GM11168 (cell line): ENCODE measurements around the gene AGAP6.
"Not testable (repeated sequence)": the region's sequence is repeated elsewhere in the genome, so short reads cannot be mapped to it uniquely, and the experiment has no call there.

ENCODE experiments used
- in situ Hi-C: fragments of 300-500 bp; cut with MboI; formaldehyde crosslinking; loops from one replicate; pipeline ENCODE4 v1.12.0; 2022; ENCODE audit warnings: low sequenced_read_pairs; ENCODE audit not compliant: unreplicated experiment

Gene AGAP6

GRCh38 chr10:50021646-50022045 is 33.4 kb downstream of the AGAP6 start:
- in situ Hi-C loops, result loop anchor here (5.0 kb wide), 1 partner anchor 131 kb away; no protein-coding TSS in a partner anchor

GRCh38 chr10:50024716-50025383 is 36.6 kb downstream of the AGAP6 start:
- in situ Hi-C loops, result loop anchor here (5.0 kb wide), 1 partner anchor 127 kb away; no protein-coding TSS in a partner anchor

DNA sequence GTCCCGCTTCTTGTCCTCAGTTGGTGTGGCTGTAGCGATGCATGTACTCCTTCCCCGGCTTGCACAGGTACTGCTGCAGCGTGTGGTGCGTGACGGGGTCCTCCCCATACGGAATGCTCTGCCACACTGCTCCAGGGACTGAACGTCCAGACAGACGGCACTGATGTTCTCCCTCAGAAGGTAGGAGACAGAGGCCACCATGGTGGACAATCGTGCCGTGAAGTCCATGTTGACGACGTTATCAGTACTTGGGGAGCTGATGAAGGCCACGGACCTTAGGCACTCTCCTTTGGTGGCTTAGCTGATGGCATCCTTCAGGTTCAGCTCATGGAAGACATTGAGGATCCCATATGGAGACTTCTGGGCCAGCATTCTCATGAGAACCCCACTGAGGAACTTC is 37.4 kb downstream of the AGAP6 start:
- in situ Hi-C loops, result no loop called here

DNA sequence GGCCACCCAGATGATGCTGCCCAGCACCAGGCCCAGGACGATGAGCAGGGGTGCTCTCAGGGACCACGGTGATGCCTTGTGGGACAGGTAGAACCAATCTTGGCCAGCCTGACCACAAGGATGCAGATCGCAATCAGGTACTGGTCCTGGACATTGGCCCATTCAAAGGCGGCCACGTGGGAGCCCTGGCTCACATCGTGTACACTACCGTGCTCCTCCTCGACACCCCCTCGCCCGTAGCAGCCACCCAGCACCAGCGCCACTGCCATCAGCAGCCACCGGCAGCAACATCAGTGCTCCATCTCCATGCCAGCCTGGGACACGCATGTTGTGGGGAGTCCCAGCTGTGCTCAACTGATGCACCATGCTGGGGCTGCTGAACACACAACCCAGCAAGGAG is 39.0 kb downstream of the AGAP6 start:
- in situ Hi-C loops, result no loop called here

GRCh38 chr10:50033481-50033880 is 45.3 kb downstream of the AGAP6 start:
- in situ Hi-C loops, result no loop called here

- in situ Hi-C loops, result not testable (repeated sequence)
Observed at GRCh38 chr10:50035337-50035736, 47.1 kb downstream of the AGAP6 start.

DNA sequence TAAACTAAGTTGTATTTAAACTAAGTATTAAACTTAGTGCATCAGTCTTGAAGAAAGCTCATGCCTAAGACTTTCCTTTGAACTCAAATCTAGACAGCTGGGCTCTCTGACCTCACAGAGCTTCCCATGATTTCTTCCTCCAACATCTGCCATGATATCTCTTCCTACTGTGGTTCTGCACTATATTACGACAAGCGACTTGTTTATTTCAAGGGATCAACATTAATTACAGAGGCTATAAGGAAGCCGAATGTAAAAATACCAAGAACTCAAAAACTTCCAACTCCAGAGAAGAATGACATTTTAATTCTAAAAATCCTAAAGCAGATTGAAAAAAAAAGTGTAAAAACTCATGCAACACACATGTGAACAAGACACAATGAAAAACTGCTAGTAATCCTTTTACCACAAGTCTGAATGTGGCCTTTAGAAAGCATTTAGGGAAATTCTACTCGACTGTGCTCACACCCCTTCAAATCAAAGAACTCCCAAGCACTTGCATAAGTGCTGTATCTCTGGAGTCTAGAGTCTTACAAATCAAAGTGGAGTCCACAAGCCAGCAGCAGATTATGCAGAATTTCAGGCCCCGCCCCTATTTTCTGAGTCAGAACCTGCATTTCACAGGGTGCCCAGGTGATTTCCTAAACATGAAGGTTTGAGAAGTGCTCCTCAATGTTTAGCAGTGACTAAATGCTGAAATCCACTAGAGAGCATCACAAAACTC is 56.9 kb downstream of the AGAP6 start:
- in situ Hi-C loops, result no loop called here

DNA sequence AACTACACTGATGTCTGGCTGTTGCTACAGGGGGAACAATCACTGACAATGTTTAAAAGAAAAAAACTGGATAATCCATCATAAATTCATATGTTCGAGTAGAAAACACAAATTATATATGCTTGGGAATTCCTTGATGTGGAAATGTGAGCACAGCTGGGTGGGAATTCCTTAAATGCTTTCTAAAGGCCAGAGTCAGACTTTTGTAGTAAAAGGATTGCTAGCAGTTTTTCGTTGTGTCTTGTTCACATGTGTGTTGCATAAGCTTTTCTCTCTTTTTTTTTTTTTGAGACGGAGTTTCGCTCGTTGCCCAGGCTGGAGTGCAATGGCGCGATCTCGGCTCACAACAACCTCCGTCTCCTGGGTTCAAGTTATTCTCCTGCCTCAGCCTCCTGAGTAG is 58.3 kb downstream of the AGAP6 start:
- in situ Hi-C loops, result not testable (repeated sequence)

DNA sequence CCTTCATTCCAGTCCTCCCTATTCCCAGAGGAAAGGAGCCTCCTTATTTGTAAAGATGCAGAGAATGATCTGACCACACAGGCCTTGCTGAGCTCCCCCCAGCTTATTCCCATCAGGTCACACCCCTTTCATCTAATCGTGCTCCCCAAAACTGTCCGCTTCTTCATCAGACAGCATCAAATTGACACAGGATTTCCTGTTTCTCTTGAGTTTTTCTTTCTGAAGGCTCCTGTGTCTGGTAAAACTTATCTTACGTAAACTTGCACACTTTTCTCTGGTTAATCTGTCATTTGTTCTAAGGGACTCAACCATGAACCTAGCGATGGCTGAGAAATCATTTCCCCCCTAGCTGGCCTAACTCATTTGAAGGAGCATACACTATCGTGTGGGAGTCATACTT is 59.4 kb downstream of the AGAP6 start:
- in situ Hi-C loops, result not testable (repeated sequence)

GRCh38 chr10:50051995-50052660 is 63.9 kb downstream of the AGAP6 start:
- in situ Hi-C loops, result not testable (repeated sequence)

- in situ Hi-C loops, result not testable (repeated sequence)
Observed at GRCh38 chr10:50052778-50053376, 64.7 kb downstream of the AGAP6 start.

- in situ Hi-C loops, result not testable (repeated sequence)
Observed at GRCh38 chr10:50055494-50056292, 67.5 kb downstream of the AGAP6 start.

DNA sequence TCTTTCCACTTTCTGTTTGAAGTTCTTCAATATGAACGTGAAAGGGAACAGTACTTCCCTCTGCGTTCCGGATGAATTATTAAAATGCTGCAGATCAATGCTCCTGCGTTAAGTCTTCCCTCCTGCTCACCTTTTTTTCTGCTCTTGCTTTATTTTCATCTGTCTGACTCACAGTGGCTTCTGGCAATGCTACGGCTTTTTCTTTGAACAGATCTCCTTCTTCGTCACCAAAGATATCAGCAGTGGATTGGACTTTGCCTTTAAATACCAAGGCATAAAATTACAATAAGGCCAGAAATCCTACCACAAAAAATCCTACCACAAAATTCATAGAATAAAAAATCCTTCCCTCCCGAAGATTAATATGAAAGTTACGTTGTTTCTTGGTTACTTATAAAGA is 68.4 kb downstream of the AGAP6 start:
- in situ Hi-C loops, result not testable (repeated sequence)

GRCh38 chr10:50058727-50059126 is 70.5 kb downstream of the AGAP6 start:
- in situ Hi-C loops, result not testable (repeated sequence)

DNA sequence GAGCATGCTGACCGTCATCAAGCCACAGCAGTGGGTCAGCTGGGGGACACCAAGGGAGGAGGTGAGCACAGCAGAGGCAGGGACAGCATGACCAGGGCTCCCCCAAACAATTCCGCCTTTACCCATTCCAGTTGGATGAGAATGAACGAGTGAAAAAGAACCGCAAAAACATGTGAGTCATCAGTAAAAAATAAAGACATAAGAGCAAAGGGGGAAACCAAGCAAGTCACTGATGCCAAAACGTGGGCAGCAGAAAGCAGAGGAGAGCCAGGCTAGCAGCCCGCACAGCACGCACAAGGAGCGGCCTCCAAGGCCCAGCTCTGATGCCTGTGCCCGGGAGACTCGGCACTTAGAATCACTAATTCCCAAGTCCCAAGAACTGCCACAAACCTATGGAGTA is 71.7 kb downstream of the AGAP6 start:
- in situ Hi-C loops, result not testable (repeated sequence)
